Spleen (tissue), 11 donors: ENCODE data around the gene FLOT2. TPM values are rescaled to one million over a fixed set of nuclear protein-coding genes. Genes with fewer than 3 reads are reported as not detected.
A peak's percentile ranks its signal among the peaks of the same experiment; 100 is the strongest.
"Not testable (repeated sequence)": the region's sequence is repeated elsewhere in the genome, so short reads cannot be mapped to it uniquely, and the experiment has no call there.

ENCODE experiments used
- DNase-seq: peaks from one replicate; pipeline ENCODE4 v3.0.0-alpha.2; 2020
- H3K27ac ChIP-seq, 8 donors: fragments of 200-600 bp; sonication (generic) in 7 of 8; 1 replicate in 4 of 8; 2 replicates in 4 of 8; pipeline versions ENCODE4 v1.5.0 to v1.8.0; 2016 to 2021; ENCODE audit warnings: inconsistent platforms in 4 of 8, mild to moderate bottlenecking in 4 of 8, moderate library complexity in 1 of 8
- H3K27me3 ChIP-seq, 7 donors: fragments of 200-600 bp; sonication (generic) in 6 of 7; replicated peaks in 1 of 7; 1 replicate in 4 of 7; 2 replicates in 3 of 7; pipeline versions ENCODE4 v1.5.0 to v1.8.0; 2016 to 2021; ENCODE audit warnings: inconsistent platforms in 3 of 7, mild to moderate bottlenecking in 1 of 7
- H3K36me3 ChIP-seq, 6 donors: fragments of 200-600 bp; sonication (generic) in 5 of 6; 1 replicate in 4 of 6; 2 replicates in 2 of 6; pipeline versions ENCODE4 v1.5.0 to v1.8.0; 2016 to 2021; ENCODE audit warnings: inconsistent platforms in 2 of 6
- H3K4me1 ChIP-seq, 6 donors: fragments of 200-600 bp; sonication (generic) in 5 of 6; 1 replicate in 3 of 6; 2 replicates in 3 of 6; pipeline versions ENCODE4 v1.5.0 to v1.8.0; 2016 to 2021; ENCODE audit warnings: inconsistent platforms in 3 of 6
- H3K4me3 ChIP-seq, 8 donors: fragments of 200-600 bp; sonication (generic) in 7 of 8; 1 replicate in 4 of 8; 2 replicates in 4 of 8; pipeline versions ENCODE4 v1.5.0 to v1.8.0; 2016 to 2021; ENCODE audit warnings: inconsistent platforms in 4 of 8, mild to moderate bottlenecking in 4 of 8, moderate library complexity in 2 of 8
- H3K9me3 ChIP-seq, 8 donors: fragments of 200-600 bp; sonication (generic) in 7 of 8; 1 replicate in 4 of 8; 2 replicates in 4 of 8; pipeline versions ENCODE4 v1.5.0 to v1.8.0; 2016 to 2021; ENCODE audit warnings: inconsistent platforms in 4 of 8
- CTCF ChIP-seq, 11 experiments: fragments of 200-600 bp in 7 of 11; fragments of 450-650 bp in 4 of 11; sonication (generic) in 4 of 11; IDR thresholded peaks in 8 of 11; conservative IDR thresholded peaks in 3 of 11; 1 replicate in 7 of 11; 2 replicates in 4 of 11; pipeline versions ENCODE4 v1.4.0 to v1.8.0; 2016 to 2021; ENCODE audit warnings: antibody characterized with exemption in 11 of 11, inconsistent platforms in 4 of 11, mild to moderate bottlenecking in 1 of 11
- POLR2A ChIP-seq, 3 donors: fragments of 450-650 bp; IDR thresholded peaks; one replicate each; pipeline ENCODE4 v1.5.1; 2017; ENCODE audit warnings: antibody characterized with exemption in 3 of 3, mild to moderate bottlenecking in 1 of 3
- POLR2AphosphoS5 ChIP-seq, 3 donors: sonication (generic); formaldehyde crosslinking; IDR thresholded peaks; one replicate each; pipeline ENCODE4 v1.5.1; 2017; ENCODE audit warnings: antibody characterized with exemption in 3 of 3
- WGBS, 5 donors: extraction: QIAGEN DNeasy Blood & Tissue Kit in 3 of 5; methylation state at CpG; one replicate each; pipeline versions ENCODE4 v1.1.5 to v1.1.7; 2013 to 2018; 5-methylcytosine and 5-hydroxymethylcytosine counted together
- intact Hi-C: fragments of 100-400 bp; cut with DNase I; formaldehyde crosslinking; loops from one replicate; pipeline ENCODE4 v1.15.0; 2023; ENCODE audit warnings: low total_unique reads
- polyA plus RNA-seq, 3 donors: library from polyadenylated mRNA; stranded (reverse); fragments of 200-250 nt; gene quantifications; one replicate each; pipeline ENCODE4 v1.2.1, GENCODE V29; 2013
- total RNA-seq, 7 donors: library from RNA; depleted of rRNA in 3 of 7; stranded (reverse); fragments of >200 nt in 3 of 7; fragmentation: NEBNext Ultra II Directional in 4 of 7; extraction: Animal tissue kit (Norgen Biotek cat#: 25700) in 4 of 7; gene quantifications; one replicate each; pipeline versions ENCODE4 v1.1.0 to v1.2.1, GENCODE V29; 2016 to 2021
- donor health status: healthy with polysubstance abuse.
- donor health status: DM: no; HTN: no; CAD: no; lungs with moderate emphysema.
- donor health status: DM: no; HTN: no; CAD: no.
- donor health status: Bipolar disorder and iron deficiency.
- donor health status: healthy.
- donor health status: DM: no; HTN: no; CAD: no.
- donor health status: DM: yes; HTN: yes; CAD: no.

Gene FLOT2
- total and polyA plus RNA-seq, 10 donors: 80.8 to 259 (median 184) TPM

- H3K27me3 ChIP-seq: no peaks in the 10 kb centered on the region
- intact Hi-C loops: loop anchor here (10.0 kb wide), 1 partner anchor 50 kb away; the partner anchor contains the start of gene DHRS13
- peaks cover 0 to 37% (median 33%) of the 10 kb centered on the region in 6 donors for H3K36me3 ChIP-seq
- peaks cover 10 to 25% (median 18%) of the 10 kb centered on the region in 6 donors for H3K4me1 ChIP-seq
- no peaks in the 10 kb centered on the region for H3K9me3 ChIP-seq
- 1% methylated on average over 42 of the region's 42 CpGs for WGBS, 5 donors
- DNase-seq: peak; percentile 96
- no peak for TF ChIP-seq CTCF (IDR thresholded peaks at IDR 0.05 in 8 of 11, conservative IDR thresholded peaks at IDR 0.05 in 3 of 11)
- TF ChIP-seq POLR2AphosphoS5 (IDR thresholded peaks at IDR 0.05): peak; percentile 91 to 93 (median 92)
- peak in 2 of 3 donors; percentile 14 to 38 for TF ChIP-seq POLR2A (IDR thresholded peaks at IDR 0.05)
- peak within 1 kb of the TSS; percentile 61 to 89 (median 82) for H3K27ac ChIP-seq
- H3K4me3 ChIP-seq: peak within 1 kb of the TSS; percentile 66 to 90 (median 78)
Observed at GRCh38 chr17:28854457-28855335, 42.8 kb downstream of the FLOT2 start, which contains the start of gene ERAL1. ERAL1 (plus strand) TSS chr17:28855016; CDS start chr17:28855035, 19 bp downstream.

DNA sequence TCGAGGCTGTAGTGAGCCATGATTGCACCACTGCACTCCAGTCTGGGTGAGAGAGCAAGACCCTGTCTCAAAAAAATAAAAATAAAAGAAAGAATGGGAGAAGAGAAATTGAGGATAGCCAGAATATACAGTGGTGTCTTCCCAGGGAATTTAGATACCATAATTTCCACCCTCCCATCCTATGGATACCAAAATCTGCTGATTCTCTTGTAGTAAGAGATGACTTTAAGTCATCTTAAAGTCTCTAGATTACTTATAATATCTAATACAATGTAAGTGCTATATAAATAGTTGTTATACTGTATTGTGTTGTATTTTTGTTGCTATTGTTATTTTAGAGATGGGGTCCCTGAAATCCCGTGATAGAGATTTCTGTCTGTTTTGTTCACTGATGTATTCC is 44.2 kb downstream of the FLOT2 start:
- H3K36me3 ChIP-seq: peaks cover 0 to 23% (median 19%) of the 10 kb centered on the region in 6 donors
- peaks cover 10 to 25% (median 18%) of the 10 kb centered on the region in 6 donors for H3K4me1 ChIP-seq
- 91 to 100% (median 95%) methylated on average over 2 of the region's 2 CpGs for WGBS, 5 donors
- no peaks in the 10 kb centered on the region for H3K27me3 ChIP-seq
- intact Hi-C loops: loop anchor here (10.0 kb wide), 1 partner anchor 52 kb away; the partner anchor contains the start of gene DHRS13
- no peak overlapping the region for H3K4me3 ChIP-seq
- TF ChIP-seq POLR2AphosphoS5 (IDR thresholded peaks at IDR 0.05) (no peak), POLR2A (IDR thresholded peaks at IDR 0.05) (no peak), CTCF (IDR thresholded peaks at IDR 0.05 in 8 of 11, conservative IDR thresholded peaks at IDR 0.05 in 3 of 11) (no peak)
- no peaks in the 10 kb centered on the region for H3K9me3 ChIP-seq
- DNase-seq: no peak
- no peak overlapping the region for H3K27ac ChIP-seq

DNA sequence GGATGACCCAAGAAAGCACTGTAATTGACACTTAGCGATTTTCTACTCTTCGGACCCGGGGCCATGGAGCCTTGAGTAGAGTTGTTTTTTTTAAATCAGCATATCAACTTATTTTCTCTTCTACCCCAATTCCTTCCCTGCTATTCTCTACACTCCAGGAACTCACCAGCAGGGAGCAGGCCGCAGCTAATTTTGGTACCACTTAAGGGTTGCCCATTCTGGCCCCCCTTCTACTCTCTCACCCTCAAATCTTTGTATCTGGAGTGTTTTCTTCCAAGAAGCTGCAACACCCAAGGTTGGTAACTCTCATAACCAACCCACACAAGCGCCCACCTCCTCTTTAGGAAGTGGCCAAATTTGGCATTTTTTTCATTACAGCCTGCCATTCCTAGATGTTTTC is 48.3 kb downstream of the FLOT2 start:
- H3K27me3 ChIP-seq: no peaks in the 10 kb centered on the region
- TF ChIP-seq CTCF (IDR thresholded peaks at IDR 0.05 in 8 of 11, conservative IDR thresholded peaks at IDR 0.05 in 3 of 11) (no peak), POLR2A (IDR thresholded peaks at IDR 0.05) (no peak), POLR2AphosphoS5 (IDR thresholded peaks at IDR 0.05) (no peak)

GRCh38 chr17:28848667-28849066 is 48.9 kb downstream of the FLOT2 start:
- intact Hi-C loops, H3K27ac ChIP-seq, H3K9me3 ChIP-seq, H3K27me3 ChIP-seq, H3K4me1 ChIP-seq, H3K4me3 ChIP-seq, H3K36me3 ChIP-seq: not testable (repeated sequence)
- TF ChIP-seq CTCF (IDR thresholded peaks at IDR 0.05 in 8 of 11, conservative IDR thresholded peaks at IDR 0.05 in 3 of 11) (peak; percentile 18 to 69 (median 55)), POLR2AphosphoS5 (IDR thresholded peaks at IDR 0.05) (peak in 1 of 3 donors; percentile 26)
- 77 to 86% (median 79%) methylated on average over 15 of the region's 15 CpGs for WGBS, 5 donors
- DNase-seq: peak; percentile 88

More for the DNA sequence above, 48.3 kb downstream of the FLOT2 start:
- Histone ChIP-seq H3K4me3 (no peak overlapping the region), H3K36me3 (no peaks in the 10 kb centered on the region), H3K9me3 (no peaks in the 10 kb centered on the region), H3K4me1 (peaks cover 0 to 7% (median 4%) of the 10 kb centered on the region in 6 donors), H3K27ac (no peak overlapping the region)
- 55 to 76% (median 62%) methylated on average over 5 of the region's 5 CpGs for WGBS, 5 donors
- intact Hi-C loops: no loop called here
- peak; percentile 8 for DNase-seq

DNA sequence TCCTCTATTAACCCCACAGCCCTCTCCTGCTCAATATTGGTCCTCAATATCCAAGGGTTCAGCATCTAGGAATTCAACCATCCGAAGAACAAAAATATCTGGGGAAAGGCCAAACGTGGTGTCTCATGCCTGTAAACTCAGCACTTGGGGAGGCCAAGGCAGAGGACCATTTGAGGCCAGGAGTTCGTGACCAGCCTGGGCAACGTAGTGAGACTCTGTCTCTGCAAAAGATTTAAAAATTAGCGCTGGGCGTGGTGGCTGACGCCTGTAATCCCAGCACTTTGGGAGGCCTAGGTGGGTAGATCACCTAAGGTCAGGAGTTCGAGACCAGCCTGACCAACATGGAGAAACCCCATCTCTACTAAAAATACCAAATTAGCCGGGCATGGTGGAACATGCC is 50.8 kb downstream of the FLOT2 start:
- WGBS, 5 donors: 87 to 94% (median 92%) methylated on average over 9 of the region's 9 CpGs
- H3K9me3 ChIP-seq, H3K27ac ChIP-seq, H3K36me3 ChIP-seq, H3K4me3 ChIP-seq, H3K27me3 ChIP-seq, intact Hi-C loops: not testable (repeated sequence)
- H3K4me1 ChIP-seq: peaks cover 3 to 14% (median 10%) of the 10 kb centered on the region in 6 donors
- DNase-seq: peak; percentile 27
